GM23248 (cell line): Measurements from ENCODE around the gene NUDC. TPM values are rescaled to one million over a fixed set of nuclear protein-coding genes. Genes with fewer than 3 reads are reported as not detected.

Experiments used
- DNase-seq: peaks from one replicate; pipeline ENCODE4 v3.0.0-alpha.2; 2015
- H2AFZ ChIP-seq: fragments of 200-600 bp; sonication (generic); 2 replicates; pipeline ENCODE4 v1.6.1; 2016; ENCODE audit warnings: antibody characterized with exemption
- H3F3A ChIP-seq: fragments of 200-600 bp; sonication (generic); 2 replicates; pipeline ENCODE4 v1.6.1; 2016; ENCODE audit warnings: mild to moderate bottlenecking, antibody characterized with exemption, mixed run types; ENCODE audit not compliant: insufficient read depth
- H3K27ac ChIP-seq: fragments of 200-600 bp; sonication (generic); 2 replicates; pipeline ENCODE4 v1.5.1; 2016; ENCODE audit warnings: mild to moderate bottlenecking
- H3K27me3 ChIP-seq: fragments of 200-600 bp; sonication (generic); replicated peaks from 2 replicates; pipeline ENCODE4 v1.6.1; 2016; ENCODE audit warnings: mild to moderate bottlenecking; ENCODE audit not compliant: insufficient read depth
- H3K36me3 ChIP-seq: fragments of 200-600 bp; sonication (generic); 2 replicates; pipeline ENCODE4 v1.6.1; 2016; ENCODE audit warnings: low read depth, mild to moderate bottlenecking
- H3K4me1 ChIP-seq: fragments of 200-600 bp; sonication (generic); 2 replicates; pipeline ENCODE4 v1.6.1; 2016; ENCODE audit warnings: mild to moderate bottlenecking; ENCODE audit not compliant: insufficient read depth
- H3K4me2 ChIP-seq: fragments of 200-600 bp; sonication (generic); one replicate; pipeline ENCODE4 v1.6.1; 2016; ENCODE audit warnings: mild to moderate bottlenecking; ENCODE audit not compliant: unreplicated experiment
- H3K4me3 ChIP-seq: fragments of 200-600 bp; sonication (generic); 2 replicates; pipeline ENCODE4 v1.5.1; 2016; ENCODE audit warnings: mild to moderate bottlenecking
- H3K79me2 ChIP-seq: fragments of 200-600 bp; sonication (generic); 2 replicates; pipeline ENCODE4 v1.6.1; 2016; ENCODE audit warnings: mild to moderate bottlenecking; ENCODE audit not compliant: insufficient read depth
- H3K9ac ChIP-seq: fragments of 200-600 bp; sonication (generic); 2 replicates; pipeline ENCODE4 v1.6.1; 2016; ENCODE audit warnings: mild to moderate bottlenecking
- H3K9me2 ChIP-seq: fragments of 200-600 bp; sonication (generic); 2 replicates; pipeline ENCODE4 v1.6.1; 2016; ENCODE audit warnings: mixed run types, mild to moderate bottlenecking, moderate library complexity; ENCODE audit not compliant: insufficient read depth
- H3K9me3 ChIP-seq: fragments of 200-600 bp; sonication (generic); one replicate; pipeline ENCODE4 v1.6.1; 2017; ENCODE audit warnings: low read depth
- H4K20me1 ChIP-seq: fragments of 200-600 bp; sonication (generic); 2 replicates; pipeline ENCODE4 v1.6.0; 2016; ENCODE audit not compliant: insufficient read depth
- EZH2 ChIP-seq: fragments of 200-600 bp; sonication (generic); IDR thresholded peaks from 2 replicates; pipeline ENCODE4 v1.6.1; 2018; ENCODE audit warnings: antibody characterized with exemption, mild to moderate bottlenecking; ENCODE audit not compliant: insufficient read depth, poor library complexity, severe bottlenecking
- EZH2phosphoT487 ChIP-seq: fragments of 200-600 bp; sonication (generic); IDR thresholded peaks from 2 replicates; pipeline ENCODE4 v1.6.1; 2018; ENCODE audit warnings: antibody characterized with exemption, moderate library complexity, mild to moderate bottlenecking, low read depth; ENCODE audit not compliant: insufficient read depth
- WGBS, 2 experiments: methylation state at CpG; one replicate each; pipeline ENCODE4 v1.1.6; 2015 to 2017; ENCODE audit warnings: low lambda C conversion rate in 2 of 2, low coverage in 1 of 2; ENCODE audit errors: missing lambda C conversion rate in 2 of 2; 5-methylcytosine and 5-hydroxymethylcytosine counted together
- in situ Hi-C: fragments of 300-500 bp; cut with MboI; formaldehyde crosslinking; loops from 2 replicates; pipeline ENCODE4 v1.15.0; 2020
- polyA plus RNA-seq: library from polyadenylated mRNA; unstranded; fragments of >200 nt; fragmentation: Nextera tagmentation; extraction: Ambion mirVana; gene quantifications from 2 replicates; pipeline ENCODE4 v1.2.1, GENCODE V29; 2016
- total RNA-seq: library from RNA; depleted of rRNA; stranded (reverse); fragments of >200 nt; shearing (Covaris generic); gene quantifications from 2 replicates; pipeline ENCODE4 v1.2.3, GENCODE V29; 2014

NUDC gene
- total and polyA plus RNA-seq, 2 experiments from 2014 or later: 50.0 to 118 TPM

DNA sequence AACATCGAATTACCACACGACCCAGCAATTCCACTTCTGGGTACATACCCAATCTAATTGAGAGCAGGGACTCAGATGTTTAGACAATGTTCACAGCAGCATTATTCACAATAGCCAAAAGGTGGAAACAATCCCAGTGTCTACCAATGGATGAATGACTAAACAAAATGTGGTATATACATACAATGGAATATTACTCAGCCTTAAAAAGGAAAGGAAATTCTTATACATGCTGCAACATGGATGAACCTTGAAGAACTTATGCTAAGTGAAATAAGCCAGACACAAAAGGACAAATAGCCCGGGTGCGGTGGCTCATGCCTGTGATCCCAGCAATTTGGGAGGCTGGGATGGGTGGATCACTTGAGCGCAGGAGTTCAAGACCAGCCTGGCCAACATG is 31.8 kb downstream of the NUDC start:
- Histone ChIP-seq H3K9me2 (no peaks in the 10 kb centered on the region), H3K27ac (no peak overlapping the region), H4K20me1 (no peaks in the 10 kb centered on the region), H3F3A (peaks cover 3% of the 10 kb centered on the region; the same call in 1 of the 2 replicates), H3K27me3 (no peaks in the 10 kb centered on the region), H2AFZ (no peak overlapping the region), H3K36me3 (no peaks in the 10 kb centered on the region), H3K9me3 (no peaks in the 10 kb centered on the region), H3K4me1 (no peaks in the 10 kb centered on the region), H3K79me2 (no peaks in the 10 kb centered on the region), H3K4me3 (no peak overlapping the region), H3K9ac (no peak overlapping the region), H3K4me2 (no peak overlapping the region)
- in situ Hi-C loops: no loop called here
- 82 to 89% methylated on average over 5 of the region's 5 CpGs for WGBS, 2 experiments
- TF ChIP-seq EZH2 (no peak), EZH2phosphoT487 (no peak)
- DNase-seq: no peak

DNA sequence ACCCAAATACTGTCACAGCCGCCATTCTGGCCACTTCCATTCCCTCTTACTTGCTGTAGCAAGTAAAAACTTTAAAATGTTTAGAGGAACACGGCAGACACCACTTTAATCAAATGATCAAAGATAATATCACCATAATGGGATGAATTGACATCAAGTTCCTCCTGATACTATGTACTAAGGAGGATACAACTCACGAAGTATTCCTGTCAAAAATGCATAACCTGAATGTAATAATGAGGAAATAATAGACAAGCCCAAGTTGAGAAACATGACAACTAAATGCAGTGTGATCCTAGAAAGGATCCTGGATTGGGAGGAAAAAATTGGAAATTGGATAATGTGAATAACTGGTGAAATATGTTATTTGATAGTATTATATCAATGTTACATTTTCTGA is 34.8 kb downstream of the NUDC start:
- Histone ChIP-seq H2AFZ (no peak overlapping the region), H4K20me1 (no peaks in the 10 kb centered on the region), H3K9me2 (no peaks in the 10 kb centered on the region), H3K27ac (no peak overlapping the region), H3K79me2 (no peaks in the 10 kb centered on the region), H3K36me3 (no peaks in the 10 kb centered on the region), H3K9ac (no peak overlapping the region), H3K4me1 (peaks cover 3% of the 10 kb centered on the region; the same call in 1 of the 2 replicates), H3F3A (peaks cover 9% of the 10 kb centered on the region), H3K4me2 (no peak overlapping the region), H3K9me3 (no peaks in the 10 kb centered on the region), H3K27me3 (peaks cover 9% of the 10 kb centered on the region; the same call in 1 of the 2 replicates), H3K4me3 (no peak overlapping the region)
- in situ Hi-C loops: no loop called here
- TF ChIP-seq EZH2 (no peak), EZH2phosphoT487 (no peak)
- 68 to 72% methylated on average over 3 of the region's 3 CpGs for WGBS, 2 experiments
- no peak for DNase-seq

DNA sequence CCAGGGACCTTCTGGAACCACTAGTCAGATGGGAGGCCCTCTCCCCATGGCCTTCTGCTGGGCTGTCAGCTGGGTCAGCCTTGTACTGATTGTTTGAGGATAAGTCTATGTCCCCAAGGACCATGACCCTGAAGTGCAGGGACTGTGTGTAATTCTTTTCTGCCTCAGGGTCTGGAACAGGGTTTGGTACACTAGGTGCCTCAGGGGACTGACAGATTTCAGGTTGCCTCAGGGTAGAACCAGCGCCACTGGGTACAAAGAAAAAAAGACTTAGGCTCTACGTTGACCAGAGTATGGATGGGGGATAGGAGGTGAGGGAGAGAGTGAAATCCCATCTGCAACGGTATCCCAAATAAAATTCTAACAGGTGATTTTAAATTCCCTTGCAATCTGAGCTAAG is 35.8 kb downstream of the NUDC start:
- Histone ChIP-seq H3K9ac (no peak overlapping the region), H3K79me2 (no peaks in the 10 kb centered on the region), H3K36me3 (no peaks in the 10 kb centered on the region), H3K4me1 (peaks cover 13% of the 10 kb centered on the region), H3K9me3 (no peaks in the 10 kb centered on the region), H3K27ac (no peak overlapping the region), H3F3A (peaks cover 19% of the 10 kb centered on the region), H4K20me1 (no peaks in the 10 kb centered on the region), H3K4me2 (no peak overlapping the region), H3K27me3 (peaks cover 9% of the 10 kb centered on the region; the same call in 1 of the 2 replicates), H3K9me2 (no peaks in the 10 kb centered on the region), H2AFZ (no peak overlapping the region), H3K4me3 (no peak overlapping the region)
- no peak for TF ChIP-seq EZH2
- no peak for TF ChIP-seq EZH2phosphoT487
- WGBS, 2 experiments: 79 to 86% methylated on average over 3 of the region's 3 CpGs
- no peak for DNase-seq
- in situ Hi-C loops: no loop called here

DNA sequence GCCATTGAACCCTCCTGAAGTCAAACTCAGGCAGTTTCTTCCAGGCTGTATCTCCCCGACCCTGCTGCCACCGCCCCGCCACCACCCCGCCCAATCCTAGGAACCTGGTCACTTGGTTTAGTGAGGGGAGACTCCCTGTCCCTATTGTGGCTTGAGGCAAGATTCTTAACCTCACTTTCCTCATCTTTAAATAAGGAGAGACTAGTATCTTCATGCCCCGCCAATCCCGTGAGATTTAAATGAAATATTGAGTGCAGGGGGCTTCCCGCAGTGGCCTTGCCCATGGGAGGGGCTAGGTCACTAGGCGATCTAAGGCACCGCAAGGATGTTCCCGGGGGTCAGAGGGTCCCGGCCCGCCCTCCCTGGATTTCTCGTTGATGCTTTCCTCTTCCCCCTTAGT is 37.7 kb downstream of the NUDC start:
- H4K20me1 ChIP-seq: no peaks in the 10 kb centered on the region
- no peaks in the 10 kb centered on the region for H3K79me2 ChIP-seq
- peaks cover 22% of the 10 kb centered on the region for H3F3A ChIP-seq
- peaks cover 9% of the 10 kb centered on the region; the same call in 1 of the 2 replicates for H3K27me3 ChIP-seq
- H3K4me2 ChIP-seq: no peak overlapping the region
- peaks cover 15% of the 10 kb centered on the region for H3K4me1 ChIP-seq
- WGBS, 2 experiments: 34 to 93% methylated on average over 6 to 13 of the region's 13 CpGs
- in situ Hi-C loops: no loop called here
- H3K36me3 ChIP-seq: no peaks in the 10 kb centered on the region
- no peak for DNase-seq
- H3K27ac ChIP-seq: no peak overlapping the region
- H3K9ac ChIP-seq: no peak overlapping the region
- no peaks in the 10 kb centered on the region for H3K9me3 ChIP-seq
- H3K4me3 ChIP-seq: no peak overlapping the region
- H2AFZ ChIP-seq: 0 out of 2 replicates have a peak overlapping the region, but pooled peaks have one; percentile 22
- no peaks in the 10 kb centered on the region for H3K9me2 ChIP-seq
- TF ChIP-seq EZH2: peak; percentile 52
- no peak for TF ChIP-seq EZH2phosphoT487
